Right renal cortex interstitium (tissue), 3 donors: ENCODE measurements around the gene VSX1. TPM values are rescaled to one million over a fixed set of nuclear protein-coding genes. Genes with fewer than 3 reads are reported as not detected.

ENCODE experiments used
- DNase-seq, 3 donors: peaks; one replicate each; pipeline ENCODE4 v3.0.0-alpha.2; 2013; ENCODE audit warnings: low read depth in 3 of 3, low spot score in 2 of 3
- polyA plus RNA-seq, 3 donors: library from polyadenylated mRNA; unstranded; fragments of 120-200 nt; gene quantifications; one replicate each; pipeline ENCODE4 v1.2.1, GENCODE V29; 2013; ENCODE audit not compliant: insufficient read length in 3 of 3

The VSX1 gene
- polyA plus RNA-seq, 3 donors: not detected

DNA sequence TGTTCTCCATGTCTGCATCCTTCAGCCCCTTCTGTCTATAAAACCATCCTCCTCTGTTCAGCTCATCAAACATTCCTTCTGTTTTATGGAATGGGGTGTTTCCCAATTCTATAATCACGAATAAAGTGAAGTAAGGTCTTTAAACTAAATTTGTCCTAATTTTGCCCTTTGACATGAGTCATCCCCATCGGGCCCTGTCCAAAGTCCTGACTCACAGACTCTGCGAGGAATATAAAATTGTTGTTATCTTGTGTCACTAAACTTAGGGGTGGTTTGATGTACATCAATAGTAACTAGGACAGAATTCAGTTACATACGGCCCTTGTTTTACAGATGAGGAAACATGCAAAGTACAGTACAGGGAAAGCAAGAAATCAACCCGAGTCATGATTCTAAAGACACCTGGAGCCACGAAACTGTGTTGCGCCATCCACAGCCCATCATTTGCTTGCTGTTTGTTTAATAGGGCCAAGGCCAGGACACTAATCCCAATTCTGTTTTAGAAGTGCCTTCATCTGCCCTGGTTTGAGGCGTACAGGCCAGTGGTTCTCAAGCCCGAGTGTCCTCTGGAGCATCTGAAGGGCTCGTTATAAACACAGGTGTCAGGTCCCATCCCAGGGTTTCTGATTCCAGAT lies 26.8 kb downstream of the VSX1 start:
- no peak for DNase-seq

DNA sequence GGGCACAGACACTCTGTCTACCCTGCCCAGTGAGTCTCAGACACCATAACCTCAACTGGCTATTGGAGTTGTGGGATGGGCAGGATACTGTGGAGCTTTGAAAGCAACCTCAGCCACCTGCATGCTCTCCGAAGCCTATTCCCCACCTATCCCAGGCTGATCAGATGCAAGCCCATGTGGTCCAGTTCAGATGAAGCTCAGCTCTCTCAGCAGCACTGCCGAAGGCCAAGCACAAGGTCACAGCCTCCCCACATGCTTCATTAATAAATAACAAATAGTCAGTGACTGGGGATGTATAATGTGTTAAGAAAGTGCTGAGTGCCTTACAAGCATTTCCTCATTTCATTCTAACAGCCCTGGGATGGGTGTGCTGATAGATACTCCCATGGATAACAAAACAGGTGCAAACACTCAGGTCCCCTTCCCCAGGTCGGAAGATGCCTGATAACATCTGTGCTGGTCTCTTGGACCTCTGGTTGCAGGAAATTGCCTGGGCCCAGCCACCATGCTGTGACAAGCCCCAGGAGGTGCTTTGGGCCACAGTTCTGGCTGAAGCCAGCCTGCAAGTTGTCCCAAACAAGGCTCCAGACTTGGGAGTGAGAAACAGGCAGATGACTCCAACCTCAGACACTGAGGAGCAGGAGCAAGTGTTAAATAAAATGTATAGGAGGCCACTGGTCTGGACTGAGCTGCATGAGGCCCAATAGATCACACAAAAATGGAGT lies 27.7 kb downstream of the VSX1 start:
- no peak for DNase-seq

DNA sequence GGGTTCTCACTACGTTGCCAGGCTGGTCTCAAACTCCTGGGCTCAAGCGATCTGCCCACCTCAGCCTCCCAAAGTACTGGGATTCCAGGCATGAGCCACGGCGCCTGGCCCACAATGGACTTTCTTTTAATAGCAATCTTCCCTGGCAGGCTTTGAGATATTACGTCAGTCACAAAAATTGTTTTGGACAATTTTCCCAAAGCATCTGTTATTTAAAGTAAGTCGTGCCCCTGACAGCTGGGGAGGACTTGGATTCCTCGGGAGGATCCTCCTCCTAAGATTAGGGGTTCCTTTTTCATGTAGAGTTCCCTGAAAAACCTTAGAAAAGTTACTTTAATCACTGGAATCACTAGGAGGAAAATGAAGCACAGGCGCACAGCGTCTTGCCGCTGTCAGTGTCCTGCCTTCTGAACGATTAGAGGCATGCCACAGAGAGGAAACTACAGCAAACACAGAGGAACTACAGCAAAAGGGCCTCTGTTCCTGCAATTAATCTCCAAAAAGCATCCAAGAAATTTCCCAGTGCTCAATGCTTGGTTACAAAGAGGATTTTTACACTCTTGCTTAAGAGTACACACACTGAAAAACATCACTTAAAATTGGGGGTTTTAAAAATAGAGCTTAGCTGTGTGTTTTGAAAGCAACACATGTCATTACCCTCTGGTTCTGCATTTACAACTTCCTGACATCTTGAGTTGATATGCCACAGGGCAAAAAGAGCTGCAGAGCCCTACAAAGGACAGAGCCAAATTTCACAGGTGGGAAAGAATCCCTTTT lies 28.5 kb downstream of the VSX1 start:
- DNase-seq: no peak

DNA sequence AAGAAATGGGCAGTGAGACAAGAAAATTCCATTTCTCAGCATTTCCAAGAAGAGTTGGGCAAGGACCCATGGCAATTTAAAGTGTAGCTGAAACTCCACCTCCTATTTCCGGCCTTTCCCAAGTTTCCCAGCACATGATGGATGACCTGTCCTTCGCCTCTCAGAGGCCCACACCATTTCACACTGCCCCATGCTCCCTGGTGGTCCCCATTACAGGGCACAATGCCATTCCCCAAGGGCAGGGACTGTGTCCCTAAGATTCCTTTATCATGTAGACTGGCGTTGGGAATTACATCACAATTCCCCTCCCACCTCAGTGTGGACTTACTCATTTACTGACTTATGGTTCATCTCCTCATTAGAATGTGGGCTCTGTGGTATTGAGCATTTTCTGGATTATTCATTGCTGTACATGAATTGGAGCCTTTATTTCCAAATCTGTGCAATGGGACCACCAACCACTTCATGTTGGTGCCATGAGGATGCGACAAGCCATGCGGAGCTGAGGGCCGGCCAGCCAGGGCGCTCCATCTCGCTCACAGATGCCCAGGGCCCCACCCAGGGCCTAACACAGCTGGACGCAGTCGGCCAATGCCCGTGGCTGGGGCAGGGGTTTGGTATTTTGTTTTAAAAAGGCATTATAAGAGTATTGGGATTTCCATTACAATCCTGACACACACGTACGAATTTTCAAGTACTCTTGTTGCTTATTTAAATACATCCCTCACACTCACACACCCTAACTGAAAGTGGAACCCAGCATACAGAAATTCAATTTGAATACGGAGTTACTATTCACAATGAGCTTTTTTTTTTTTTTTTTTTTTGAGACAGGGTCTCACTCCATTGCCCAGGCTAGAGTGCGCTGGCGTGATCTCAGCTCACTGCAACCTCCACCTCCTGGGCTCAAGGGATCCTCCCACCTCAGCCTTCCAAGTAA lies 29.4 kb downstream of the VSX1 start:
- no peak for DNase-seq

DNA sequence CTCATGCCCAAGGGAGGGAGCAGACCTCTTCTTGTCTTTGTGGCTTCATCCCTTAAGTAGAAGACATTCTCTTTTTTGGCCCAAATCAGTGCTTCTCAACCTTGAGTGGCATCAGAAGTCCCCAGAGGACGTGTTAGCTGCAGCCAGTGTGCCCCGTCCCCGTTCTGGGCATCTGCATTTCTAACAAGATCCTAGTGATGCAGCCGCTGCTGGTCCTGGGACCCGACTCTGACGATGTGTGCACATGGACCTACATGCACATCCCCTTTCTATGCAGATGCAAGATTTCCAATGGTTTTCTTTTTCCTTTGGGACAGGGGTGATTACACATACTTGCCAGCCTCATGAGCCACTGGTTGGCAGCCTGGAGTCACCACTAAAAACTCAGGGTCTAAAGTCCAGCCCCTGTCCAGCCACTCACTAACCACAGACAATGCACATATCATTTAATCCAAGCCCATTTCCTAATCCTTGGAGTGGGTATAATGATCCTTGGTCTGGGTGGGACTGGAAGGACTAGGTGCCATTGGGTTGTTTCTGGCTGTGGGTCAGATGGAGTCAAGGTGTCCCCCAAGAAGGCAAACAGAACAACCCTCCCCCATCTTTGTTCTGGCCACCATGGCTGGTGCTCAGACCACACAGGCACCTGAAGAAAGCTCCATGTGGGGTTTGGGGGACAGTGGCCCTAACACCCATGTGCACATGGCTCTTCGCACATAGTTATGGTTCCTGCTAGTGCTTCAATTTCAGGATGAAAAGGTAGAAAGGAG lies 30.4 kb downstream of the VSX1 start:
- DNase-seq: no peak

DNA sequence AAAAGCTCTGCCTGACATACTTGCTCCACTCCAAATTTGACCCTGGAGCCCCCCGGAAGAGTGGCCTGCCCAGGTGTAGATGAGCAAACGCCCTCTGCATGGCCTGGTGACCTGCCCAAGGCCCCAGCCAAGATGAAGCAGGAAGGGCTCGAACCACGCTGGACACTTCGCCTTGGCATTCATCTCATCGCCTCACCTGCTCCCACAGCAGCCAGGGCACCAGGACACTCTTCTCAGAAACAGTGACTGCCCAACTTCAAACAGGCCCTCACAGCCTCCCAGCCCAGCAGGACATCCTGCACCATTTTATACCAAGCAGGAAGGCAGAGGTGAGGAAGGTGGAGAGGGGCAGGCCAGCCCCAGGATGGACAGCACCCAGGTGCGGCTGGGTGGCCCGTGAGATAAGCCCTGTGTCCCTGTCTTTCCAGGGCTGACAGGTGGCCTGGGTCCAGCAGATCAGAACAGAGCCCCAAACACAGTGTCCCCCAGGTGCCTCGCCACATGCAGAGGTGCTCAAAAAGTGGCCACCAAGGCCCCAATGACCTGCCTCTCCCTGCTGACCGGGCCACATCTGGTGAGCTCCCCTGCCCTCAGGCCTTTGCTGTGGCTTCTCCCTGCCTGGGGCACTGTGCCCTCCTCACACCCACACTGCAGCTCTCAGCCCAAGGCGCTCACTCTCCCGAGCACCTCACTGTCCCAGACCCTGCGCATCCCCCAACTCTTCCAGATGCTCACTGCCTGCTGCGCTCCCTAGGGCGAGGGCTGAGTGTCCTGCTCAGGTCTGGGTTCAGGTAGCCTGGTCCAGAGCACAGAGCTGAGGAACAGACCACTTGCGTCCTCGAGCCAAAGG lies 31.2 kb downstream of the VSX1 start:
- DNase-seq: no peak

DNA sequence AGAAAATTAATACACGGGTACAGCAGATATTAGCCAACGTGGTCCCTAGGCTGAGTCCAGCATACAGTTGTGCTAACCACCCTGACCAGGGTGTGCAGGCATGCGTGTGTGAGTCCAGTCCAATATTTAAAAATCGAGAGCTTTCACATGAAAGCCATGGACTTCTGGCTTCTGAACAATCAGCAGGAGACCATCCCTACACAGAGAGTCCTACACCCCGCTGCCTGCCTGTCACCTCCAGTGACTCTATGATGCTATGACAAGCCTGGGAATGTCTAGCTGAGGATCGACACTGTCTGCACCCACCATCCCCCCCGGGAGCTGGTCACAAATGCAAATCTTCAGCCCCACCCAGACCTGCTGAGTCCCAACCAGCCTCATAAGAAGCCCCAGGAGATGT lies 31.9 kb downstream of the VSX1 start:
- DNase-seq: no peak

DNA sequence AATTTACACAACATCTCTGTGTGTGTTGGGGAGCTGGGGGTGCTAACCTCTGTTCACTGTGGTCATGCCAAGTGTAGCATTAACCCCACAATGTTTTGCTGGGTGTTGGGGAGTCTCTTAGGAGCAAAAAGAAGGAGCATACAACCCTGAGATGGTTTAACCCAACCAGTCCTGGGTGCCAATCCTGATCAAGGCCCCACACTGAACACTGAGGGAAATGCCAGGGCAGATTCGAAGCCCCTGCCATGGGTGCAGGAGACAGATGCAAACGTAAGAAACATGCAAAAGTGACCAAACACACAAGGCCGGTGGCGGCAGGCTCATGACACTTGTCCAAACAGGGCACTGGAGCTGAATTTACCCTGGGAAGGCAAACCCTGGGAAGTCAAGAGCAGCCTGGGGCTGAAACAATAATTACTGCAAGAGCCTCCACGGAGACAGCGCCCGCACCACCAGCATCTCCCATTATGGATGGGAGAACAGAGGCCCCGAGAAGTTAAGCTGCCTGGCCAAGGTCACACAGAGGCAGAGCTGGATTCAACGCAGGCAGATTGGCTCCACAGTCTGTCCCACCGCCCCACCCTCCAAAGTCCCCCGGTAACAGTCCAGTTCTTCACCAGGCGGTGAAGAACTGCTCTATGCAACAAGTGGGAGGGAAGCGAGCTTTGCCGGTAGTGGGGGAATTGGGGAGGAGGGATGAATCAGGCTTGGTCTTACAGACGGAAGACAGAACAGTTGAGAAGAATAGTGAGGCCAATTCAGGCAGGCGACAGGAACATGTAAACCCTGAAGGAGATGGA lies 32.5 kb downstream of the VSX1 start:
- no peak for DNase-seq

DNA sequence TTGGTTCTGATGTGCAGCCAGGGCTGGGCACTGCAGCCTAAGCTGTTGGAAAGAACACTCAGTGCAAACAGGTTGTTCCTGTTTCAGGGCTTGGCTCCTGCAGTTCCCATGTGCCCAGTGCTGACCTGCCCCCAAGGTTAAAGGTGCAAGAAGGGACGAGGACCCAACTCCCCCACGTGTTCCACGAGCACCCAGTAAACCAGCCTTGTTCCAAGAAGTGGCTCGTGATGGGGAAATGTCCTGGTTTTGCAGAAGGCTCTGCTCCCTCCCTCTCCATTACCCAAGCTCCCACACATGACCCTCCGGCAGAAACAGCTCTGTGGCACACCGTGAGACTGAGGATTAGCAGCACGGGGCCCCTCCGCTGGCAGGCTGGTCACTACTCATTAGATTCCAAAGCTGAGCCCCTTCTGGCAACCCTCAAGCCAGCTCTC lies 33.4 kb downstream of the VSX1 start:
- DNase-seq: no peak

DNA sequence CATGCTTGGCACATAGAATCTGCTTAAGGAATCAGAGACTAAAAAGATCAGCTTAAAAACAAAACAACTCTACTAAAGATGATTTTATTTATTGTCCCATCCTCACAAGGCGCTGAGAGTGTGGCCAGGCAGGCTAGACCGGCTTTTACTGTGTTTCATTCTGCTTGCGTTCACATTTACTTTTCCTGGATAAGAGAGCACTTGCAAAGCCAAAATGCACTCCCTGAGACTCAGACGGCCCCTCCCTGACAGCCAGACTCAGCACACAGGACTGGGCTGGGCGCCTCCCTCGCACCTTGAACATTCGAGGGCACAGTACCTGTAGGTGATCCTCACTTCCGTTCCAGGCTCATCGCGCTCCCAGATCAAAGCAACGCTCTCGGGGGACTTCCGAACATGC lies 34.2 kb downstream of the VSX1 start:
- no peak for DNase-seq

DNA sequence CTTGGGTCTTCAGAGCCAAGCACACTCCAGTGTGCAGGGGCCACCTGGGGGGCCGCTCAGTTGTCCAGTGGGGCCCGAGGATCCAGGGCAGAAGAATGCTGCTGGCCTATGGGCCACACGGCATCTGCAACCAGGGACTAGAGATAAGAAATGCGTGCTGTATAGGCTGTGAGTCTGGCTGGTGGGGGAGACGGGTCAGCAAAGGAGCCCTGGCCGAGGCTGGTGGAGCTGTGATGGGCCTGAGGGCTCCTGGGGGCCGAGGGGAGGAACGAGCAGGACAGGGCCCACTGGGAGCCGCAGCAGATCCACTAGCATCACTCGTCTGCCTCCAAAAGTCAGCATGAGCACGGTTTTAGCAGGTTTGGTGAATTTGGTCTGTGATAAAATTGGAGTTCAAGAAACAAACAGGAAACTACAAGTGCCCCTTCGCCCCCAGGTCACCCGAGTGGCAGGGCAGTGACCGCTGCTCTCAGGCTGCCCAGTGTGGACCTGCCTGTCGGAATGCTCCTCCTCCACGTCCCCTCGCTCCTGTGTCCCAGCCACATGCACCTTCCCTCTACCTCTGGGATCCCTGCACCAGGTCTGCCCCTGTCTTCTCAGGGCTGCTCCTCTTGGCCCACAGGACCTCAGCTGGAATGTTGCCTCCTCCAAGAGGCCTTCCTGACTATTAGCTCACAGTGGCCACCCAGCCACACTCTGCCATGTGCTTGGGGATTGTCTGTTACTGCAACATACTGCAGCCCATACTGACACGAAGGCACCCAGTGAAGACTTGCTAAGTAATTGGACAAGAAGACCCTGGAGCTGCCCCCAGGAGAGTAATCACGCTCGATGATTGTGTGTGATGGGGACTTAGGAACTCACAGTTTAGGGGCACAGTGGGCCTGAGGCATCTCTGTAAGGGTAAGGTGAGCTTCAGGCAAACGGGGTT lies 34.9 kb downstream of the VSX1 start:
- DNase-seq: no peak

DNA sequence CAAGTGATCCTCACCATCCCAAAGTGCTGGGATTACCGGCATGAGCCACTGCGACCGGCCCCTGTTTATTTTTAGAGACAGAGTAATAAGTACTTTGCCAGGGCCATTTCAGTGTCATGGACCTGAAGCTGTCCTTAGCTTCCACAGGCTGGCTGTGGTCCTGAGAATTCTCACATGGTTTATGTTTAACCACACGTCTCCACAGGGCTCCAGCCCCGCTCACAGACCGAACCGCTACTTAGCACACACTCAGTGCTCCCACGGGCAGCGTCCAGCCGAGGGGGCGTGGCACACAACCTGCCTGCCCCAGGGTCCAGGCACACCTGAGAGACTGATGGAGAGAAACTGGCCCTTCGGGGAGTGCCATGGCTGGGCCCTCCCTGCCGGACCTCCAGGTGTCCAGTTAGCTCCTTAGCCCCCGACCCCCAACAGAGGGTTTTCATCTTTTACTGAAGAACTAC lies 35.7 kb downstream of the VSX1 start:
- no peak for DNase-seq

DNA sequence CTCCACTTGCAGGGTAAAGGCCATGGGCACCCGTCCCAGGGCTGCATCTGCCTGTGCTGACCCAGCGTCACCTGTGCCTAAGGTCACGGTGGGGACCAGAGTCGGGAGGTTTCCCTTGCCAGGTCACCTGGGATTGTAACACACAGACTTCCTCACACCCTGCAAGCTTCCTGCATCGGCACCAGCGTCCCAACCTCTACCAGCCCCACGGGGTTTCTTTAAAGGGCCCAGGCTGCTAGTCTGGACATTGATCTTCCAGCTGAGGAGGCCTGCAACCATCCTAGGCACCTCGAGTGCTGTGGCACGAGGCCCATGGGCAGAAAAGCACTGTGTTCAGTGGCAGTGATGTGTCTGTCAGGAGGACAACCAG lies 36.6 kb downstream of the VSX1 start:
- no peak for DNase-seq

DNA sequence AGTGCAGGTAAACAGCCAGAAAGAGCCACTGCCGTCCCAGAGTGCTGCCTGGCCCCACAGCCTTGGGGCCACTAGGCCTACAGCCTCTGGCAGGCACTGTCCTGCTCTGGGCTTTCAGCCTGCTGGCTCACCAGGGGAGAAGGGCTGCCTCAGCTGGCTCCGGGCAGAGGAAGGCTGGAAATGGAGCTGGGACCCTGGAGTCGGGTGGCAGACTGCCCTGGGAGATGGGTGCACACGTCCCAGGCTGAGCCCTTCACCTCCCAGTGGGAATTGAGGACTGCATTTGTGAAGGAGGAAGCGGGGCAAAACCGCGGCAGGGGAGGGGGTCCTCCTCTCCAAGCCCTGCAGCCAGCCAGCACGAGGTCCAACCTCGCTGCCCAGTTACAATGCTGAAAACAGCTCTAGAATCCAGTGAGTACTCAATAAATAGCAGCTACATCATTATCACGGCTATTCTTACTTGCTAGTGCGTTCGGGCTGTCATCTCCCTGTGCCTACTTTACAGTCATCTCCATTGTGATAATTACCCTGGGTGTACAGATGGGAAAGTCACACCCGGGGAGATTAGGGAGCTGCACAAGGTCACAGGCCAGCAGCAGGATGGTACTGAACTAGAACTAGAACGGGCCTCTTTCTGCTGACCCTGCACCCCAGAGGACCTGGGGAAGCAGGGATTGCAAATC lies 37.1 kb downstream of the VSX1 start:
- DNase-seq: no peak

DNA sequence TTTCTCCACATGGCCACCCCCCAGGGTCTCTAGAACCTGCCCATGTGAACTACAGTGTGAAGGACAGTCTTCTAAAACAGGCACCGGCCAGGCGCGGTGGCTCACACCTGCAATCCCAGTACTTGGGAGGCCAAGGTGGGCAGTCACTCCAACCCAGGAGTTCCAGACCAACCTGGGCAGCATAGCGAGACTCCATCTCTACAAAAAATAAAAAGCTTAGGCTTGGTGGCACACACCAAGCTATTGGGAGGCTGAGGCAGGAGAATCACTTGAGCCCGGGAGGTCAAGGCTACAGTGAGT lies 37.7 kb downstream of the VSX1 start:
- no peak for DNase-seq

DNA sequence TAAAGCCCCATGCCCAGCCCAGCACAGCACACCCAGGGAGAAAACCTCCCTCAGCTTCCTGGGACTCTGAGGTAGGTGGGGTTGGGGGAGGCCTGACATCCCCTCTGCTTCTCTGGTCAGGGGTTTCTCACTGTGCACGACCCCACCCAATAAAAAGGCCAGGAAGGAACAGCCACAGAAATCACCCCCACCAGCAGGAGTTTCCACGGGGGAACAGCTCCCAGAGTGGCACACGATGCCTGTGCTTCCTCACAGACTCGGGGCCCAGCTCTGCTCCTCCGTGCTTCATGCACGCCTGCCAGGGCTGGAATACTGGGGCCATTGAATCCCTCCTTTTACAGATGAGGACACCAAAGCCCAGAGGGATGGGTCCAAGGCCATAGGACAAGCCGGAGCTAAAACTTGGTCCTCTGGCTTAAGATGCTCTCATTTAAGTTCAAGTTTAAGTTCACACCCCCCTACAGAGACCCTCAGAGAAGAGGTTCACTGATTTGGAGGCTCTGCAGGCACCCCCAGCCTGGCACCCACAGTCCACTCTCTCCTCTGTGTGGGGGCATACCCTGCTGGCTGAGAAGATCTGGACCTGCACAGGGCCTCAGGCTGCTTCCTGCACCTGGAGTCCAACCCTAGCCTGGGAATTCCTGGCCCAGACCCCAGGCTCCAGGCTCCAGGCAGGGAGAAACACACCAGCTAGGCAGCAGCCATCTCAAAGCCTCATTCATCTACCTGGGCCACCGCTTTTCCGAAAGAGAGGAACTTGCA lies 38.3 kb downstream of the VSX1 start:
- no peak for DNase-seq
